BJ (cell line): Measurements from ENCODE around the gene SKAP1. TPM values are rescaled to one million over a fixed set of nuclear protein-coding genes. Genes with fewer than 3 reads are reported as not detected.

Source experiments
- CTCF ChIA-PET: fragments of 350-600 bp; formaldehyde crosslinking; extraction: SDS; loops from one replicate; lab custom pipeline; 2021; ENCODE audit warnings: antibody characterized with exemption, inconsistent platforms; lab: Yijun Ruan, JAX
- POLR2A ChIA-PET: fragments of 300-600 bp; sonication (Branson Sonifier 250); formaldehyde crosslinking; extraction: SDS; loops from one replicate; lab custom pipeline; 2021; ENCODE audit warnings: antibody characterized with exemption; lab: Charles Lee
- DNase-seq: peaks from one replicate; pipeline ENCODE4 v3.0.0-alpha.2; 2011; ENCODE audit warnings: low read depth
- H3K27me3 ChIP-seq: 2 replicates; pipeline ENCODE4 v1.6.0; 2011; ENCODE audit warnings: low read length; ENCODE audit not compliant: control insufficient read depth, insufficient read depth
- H3K36me3 ChIP-seq: 2 replicates; pipeline ENCODE4 v1.5.1; 2011; ENCODE audit warnings: low read length; ENCODE audit not compliant: control insufficient read depth, insufficient read depth
- H3K4me3 ChIP-seq: 2 replicates; pipeline ENCODE4 v1.5.1; 2011; ENCODE audit warnings: low read depth, mild to moderate bottlenecking, control low read depth, low read length
- CTCF ChIP-seq: IDR thresholded peaks from 2 replicates; pipeline ENCODE4 v1.5.1; 2011; ENCODE audit warnings: low read depth, mild to moderate bottlenecking, control low read depth, inconsistent platforms, low read length, moderate library complexity; ENCODE audit not compliant: insufficient read depth
- polyA plus RNA-seq: library from polyadenylated mRNA; depleted of rRNA; stranded (reverse); fragments of >200 nt; gene quantifications from 2 replicates; pipeline ENCODE4 v1.2.3, GENCODE V29; 2011

SKAP1 gene
- polyA plus RNA-seq, 1 experiment = not detected

- CTCF ChIA-PET = interaction anchor here (0.9 to 1.5 kb wide), 3 partner anchors 10 to 144 kb away, joined by 3 to 7 read pairs (median 3); no protein-coding TSS in a partner anchor
These were observed 307.9 kb downstream of the SKAP1 start for GRCh38 chr17:48121923-48122664.

GRCh38 chr17:48113201-48113676 lies 316.8 kb downstream of the SKAP1 start:
- no peak for DNase-seq
- Histone ChIP-seq H3K27me3 (no peaks in the 10 kb centered on the region), H3K4me3 (no peak overlapping the region), H3K36me3 (peaks cover 7% of the 10 kb centered on the region)
- CTCF ChIA-PET = interaction anchor here (0.8 to 0.9 kb wide), 2 partner anchors 32 to 87 kb away, joined by 3 read pairs; no protein-coding TSS in a partner anchor
- TF ChIP-seq CTCF = no peak
- POLR2A ChIA-PET = no interaction called here

More at GRCh38 chr17:48121923-48122664, 307.9 kb downstream of the SKAP1 start:
- Histone ChIP-seq H3K27me3 (no peaks in the 10 kb centered on the region), H3K36me3 (peaks cover 10% of the 10 kb centered on the region), H3K4me3 (no peak overlapping the region)
- POLR2A ChIA-PET = interaction anchor here (0.7 kb wide), 1 partner anchor 120 kb away, joined by 3 read pairs; no protein-coding TSS in a partner anchor
- no peak for DNase-seq
- TF ChIP-seq CTCF = no peak

GRCh38 chr17:48111937-48112241 lies 318.1 kb downstream of the SKAP1 start:
- POLR2A ChIA-PET = no interaction called here
- no peaks in the 10 kb centered on the region for H3K27me3 ChIP-seq
- H3K36me3 ChIP-seq = peaks cover 7% of the 10 kb centered on the region
- DNase-seq = no peak
- H3K4me3 ChIP-seq = no peak overlapping the region
- TF ChIP-seq CTCF = no peak
- CTCF ChIA-PET = interaction anchor here (0.7 to 1.0 kb wide), 4 partner anchors 22 to 566 kb away, joined by 3 to 5 read pairs (median 3); no protein-coding TSS in a partner anchor

- CTCF ChIA-PET = no interaction called here
- Histone ChIP-seq H3K4me3 (no peak overlapping the region), H3K36me3 (peaks cover 6% of the 10 kb centered on the region), H3K27me3 (no peaks in the 10 kb centered on the region)
- no peak for DNase-seq
- no peak for TF ChIP-seq CTCF
- POLR2A ChIA-PET = no interaction called here
These were observed 319.3 kb downstream of the SKAP1 start for GRCh38 chr17:48110761-48111160.
